ENCODE measurements around the gene MIEF2.
A peak's percentile ranks its signal among the peaks of the same experiment; 100 is the strongest.

DNA sequence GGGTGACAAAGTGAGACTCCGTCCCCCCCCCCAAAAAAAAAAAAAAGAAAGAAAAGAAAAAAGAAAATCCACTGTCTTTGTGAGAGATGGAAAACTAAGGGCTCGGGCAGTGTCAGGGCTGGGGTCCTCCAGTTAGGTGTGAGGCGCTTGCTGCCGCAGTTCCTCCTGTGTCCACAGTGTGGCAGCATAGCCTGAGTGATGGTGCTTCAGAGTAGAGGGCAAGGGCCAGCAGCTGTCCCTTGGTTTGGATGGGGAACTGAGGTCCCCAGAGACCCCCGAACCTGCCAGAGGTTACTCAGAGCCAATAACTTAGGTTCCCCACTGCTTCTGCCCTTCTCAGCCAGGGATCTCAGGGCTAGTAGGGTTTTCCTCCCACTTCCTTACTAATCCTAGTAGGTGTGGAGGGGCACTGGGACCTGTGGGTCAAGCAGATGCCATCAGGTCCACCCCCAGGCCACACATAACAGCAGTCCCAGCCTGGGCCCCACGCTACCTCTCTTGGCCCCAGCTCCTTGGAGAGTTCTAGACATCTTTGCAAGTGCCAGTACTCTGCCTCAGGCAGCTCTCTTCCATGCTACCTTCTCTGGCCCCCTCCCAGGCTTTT lies 42.9 kb upstream of the MIEF2 start:
- TF ChIP-seq CTCF (conservative IDR thresholded peaks at IDR 0.05) (peak; percentile 97), ZFX (IDR thresholded peaks at IDR 0.05) (no peak)
